Smooth muscle cell (in vitro differentiated cells): ENCODE data around the gene CDH13. TPM values are rescaled to one million over a fixed set of nuclear protein-coding genes. Genes with fewer than 3 reads are reported as not detected.

Experiments
- DNase-seq: peaks from one replicate; lab custom pipeline; 2025; ENCODE audit not compliant: unreplicated experiment; lab: John Stamatoyannopoulos, UW
- H2AFZ ChIP-seq: fragments of 200-600 bp; sonication (generic); 2 replicates; pipeline ENCODE4 v1.6.0; 2016; ENCODE audit warnings: antibody characterized with exemption, low read depth, mild to moderate bottlenecking
- H3F3A ChIP-seq: fragments of 200-600 bp; sonication (generic); 2 replicates; pipeline ENCODE4 v1.6.0; 2017; ENCODE audit warnings: antibody characterized with exemption, low read depth
- H3K27ac ChIP-seq: fragments of 200-600 bp; sonication (generic); 2 replicates; pipeline ENCODE4 v1.5.1; 2016; ENCODE audit warnings: low read depth, mild to moderate bottlenecking
- H3K27me3 ChIP-seq: fragments of 200-600 bp; sonication (generic); 2 replicates; pipeline ENCODE4 v1.6.1; 2016; ENCODE audit warnings: low read depth, mild to moderate bottlenecking
- H3K36me3 ChIP-seq: fragments of 200-600 bp; sonication (generic); 2 replicates; pipeline ENCODE4 v1.5.1; 2016; ENCODE audit warnings: low read depth
- H3K4me1 ChIP-seq: fragments of 200-600 bp; sonication (generic); 2 replicates; pipeline ENCODE4 v1.5.1; 2016; ENCODE audit warnings: low read depth
- H3K4me2 ChIP-seq: fragments of 200-600 bp; sonication (generic); 2 replicates; pipeline ENCODE4 v1.6.0; 2016; ENCODE audit warnings: mild to moderate bottlenecking
- H3K4me3 ChIP-seq: fragments of 200-600 bp; sonication (generic); 2 replicates; pipeline ENCODE4 v1.5.1; 2016; ENCODE audit warnings: mild to moderate bottlenecking
- H3K79me2 ChIP-seq: fragments of 200-600 bp; sonication (generic); 2 replicates; pipeline ENCODE4 v1.6.0; 2016; ENCODE audit warnings: low read depth, mild to moderate bottlenecking
- H3K9ac ChIP-seq: fragments of 200-600 bp; sonication (generic); 2 replicates; pipeline ENCODE4 v1.6.0; 2016; ENCODE audit warnings: low read depth
- H3K9me3 ChIP-seq: fragments of 200-600 bp; sonication (generic); replicated peaks from 2 replicates; pipeline ENCODE4 v1.5.1; 2016; ENCODE audit warnings: low read depth
- H4K20me1 ChIP-seq: fragments of 200-600 bp; sonication (generic); 2 replicates; pipeline ENCODE4 v1.6.0; 2016; ENCODE audit warnings: low read depth
- CTCF ChIP-seq: fragments of 200-600 bp; sonication (generic); IDR thresholded peaks from 2 replicates; pipeline ENCODE4 v1.5.1; 2017; ENCODE audit warnings: borderline replicate concordance, mild to moderate bottlenecking, antibody characterized with exemption; ENCODE audit not compliant: insufficient read depth, poor library complexity, severe bottlenecking
- WGBS: methylation state at CpG from one replicate; pipeline ENCODE4 v1.1.7; 2016; ENCODE audit warnings: low lambda C conversion rate; 5-methylcytosine and 5-hydroxymethylcytosine counted together
- polyA plus RNA-seq: library from polyadenylated mRNA; unstranded; fragments of >200 nt; fragmentation: Nextera tagmentation; extraction: Ambion mirVana; gene quantifications from 2 replicates; pipeline ENCODE4 v1.2.1, GENCODE V29; 2016
- total RNA-seq: library from RNA; depleted of rRNA; stranded (reverse); fragments of >200 nt; gene quantifications from 2 replicates; pipeline ENCODE4 v1.2.3, GENCODE V29; 2014

The CDH13 gene
- total and polyA plus RNA-seq, 2 experiments from 2014 or later: 12.1 to 32.2 TPM

GRCh38 chr16:83115491-83116232 lies 488.9 kb downstream of the CDH13 start:
- H3K9me3 ChIP-seq: no peaks in the 10 kb centered on the region
- WGBS: 87% methylated on average over 10 of the region's 10 CpGs
- H4K20me1 ChIP-seq: no peaks in the 10 kb centered on the region
- no peaks in the 10 kb centered on the region for H3K4me1 ChIP-seq
- no peak overlapping the region for H3K4me2 ChIP-seq
- no peaks in the 10 kb centered on the region for H3K27me3 ChIP-seq
- no peak overlapping the region for H2AFZ ChIP-seq
- DNase-seq: no peak
- no peak overlapping the region for H3K4me3 ChIP-seq
- no peaks in the 10 kb centered on the region for H3K79me2 ChIP-seq
- TF ChIP-seq CTCF: no peak
- H3K27ac ChIP-seq: no peak overlapping the region
- H3K36me3 ChIP-seq: no peaks in the 10 kb centered on the region
- peaks cover 7% of the 10 kb centered on the region for H3F3A ChIP-seq
- H3K9ac ChIP-seq: no peak overlapping the region

GRCh38 chr16:83116274-83116892 lies 489.6 kb downstream of the CDH13 start:
- Histone ChIP-seq H3F3A (peaks cover 7% of the 10 kb centered on the region), H3K27ac (no peak overlapping the region), H2AFZ (no peak overlapping the region), H3K4me2 (no peak overlapping the region), H3K79me2 (no peaks in the 10 kb centered on the region), H4K20me1 (no peaks in the 10 kb centered on the region), H3K9me3 (no peaks in the 10 kb centered on the region), H3K4me3 (no peak overlapping the region), H3K36me3 (no peaks in the 10 kb centered on the region), H3K4me1 (no peaks in the 10 kb centered on the region), H3K9ac (no peak overlapping the region), H3K27me3 (no peaks in the 10 kb centered on the region)
- DNase-seq: no peak
- no peak for TF ChIP-seq CTCF
- 83% methylated on average over 7 of the region's 8 CpGs for WGBS

GRCh38 chr16:83117810-83118209 lies 491.0 kb downstream of the CDH13 start:
- Histone ChIP-seq H3K9ac (no peak overlapping the region), H3K27ac (no peak overlapping the region), H3K27me3 (no peaks in the 10 kb centered on the region), H3F3A (peaks cover 7% of the 10 kb centered on the region), H2AFZ (no peak overlapping the region), H3K4me1 (no peaks in the 10 kb centered on the region), H3K4me3 (no peak overlapping the region), H3K9me3 (no peaks in the 10 kb centered on the region), H3K79me2 (no peaks in the 10 kb centered on the region), H3K36me3 (no peaks in the 10 kb centered on the region), H3K4me2 (peak overlapping the region; percentile 25), H4K20me1 (no peaks in the 10 kb centered on the region)
- no peak for TF ChIP-seq CTCF
- 74% methylated on average over 8 of the region's 8 CpGs for WGBS
- no peak for DNase-seq

GRCh38 chr16:83118365-83118764 lies 491.6 kb downstream of the CDH13 start:
- Histone ChIP-seq H3F3A (peaks cover 7% of the 10 kb centered on the region), H3K4me1 (no peaks in the 10 kb centered on the region), H2AFZ (no peak overlapping the region), H3K9ac (no peak overlapping the region), H4K20me1 (no peaks in the 10 kb centered on the region), H3K27ac (no peak overlapping the region), H3K36me3 (no peaks in the 10 kb centered on the region), H3K9me3 (no peaks in the 10 kb centered on the region), H3K4me2 (peak overlapping the region; percentile 47), H3K27me3 (no peaks in the 10 kb centered on the region), H3K79me2 (no peaks in the 10 kb centered on the region), H3K4me3 (no peak overlapping the region)
- 14% methylated on average over 8 of the region's 8 CpGs for WGBS
- DNase-seq: no peak
- TF ChIP-seq CTCF: no peak
